ENCODE data around the gene DNM3.

DNA sequence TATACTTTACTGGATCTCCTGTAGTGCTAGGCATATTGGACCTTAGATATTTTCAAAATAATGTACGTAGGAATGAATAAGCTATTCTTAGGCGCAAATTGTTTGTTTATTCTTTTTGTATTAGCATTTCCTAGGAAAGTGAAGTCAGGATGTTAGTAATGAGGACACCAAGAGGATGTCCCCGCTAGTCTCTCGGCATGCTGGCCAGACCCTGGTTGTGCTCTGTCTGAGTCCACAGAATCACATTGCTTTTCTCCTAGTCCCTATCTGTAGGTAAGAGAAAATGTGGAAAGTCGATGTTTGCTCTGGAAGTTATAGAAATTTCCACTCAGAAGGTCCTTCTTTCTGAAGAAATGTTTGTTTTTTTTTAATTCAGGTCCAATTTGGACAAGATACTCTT is 31.1 kb downstream of the DNM3 start:
- TF ChIP-seq TCF12 (IDR thresholded peaks at IDR 0.05; ENCODE audit: low read depth) (no peak), TAF1 (IDR thresholded peaks at IDR 0.05; ENCODE audit: low read depth) (no peak), CEBPB (IDR thresholded peaks at IDR 0.05) (no peak), CREB1 (IDR thresholded peaks at IDR 0.05; ENCODE audit: low read depth) (no peak), TEAD4 (IDR thresholded peaks at IDR 0.05) (no peak)
- TF ChIP-seq, protein P1, sequence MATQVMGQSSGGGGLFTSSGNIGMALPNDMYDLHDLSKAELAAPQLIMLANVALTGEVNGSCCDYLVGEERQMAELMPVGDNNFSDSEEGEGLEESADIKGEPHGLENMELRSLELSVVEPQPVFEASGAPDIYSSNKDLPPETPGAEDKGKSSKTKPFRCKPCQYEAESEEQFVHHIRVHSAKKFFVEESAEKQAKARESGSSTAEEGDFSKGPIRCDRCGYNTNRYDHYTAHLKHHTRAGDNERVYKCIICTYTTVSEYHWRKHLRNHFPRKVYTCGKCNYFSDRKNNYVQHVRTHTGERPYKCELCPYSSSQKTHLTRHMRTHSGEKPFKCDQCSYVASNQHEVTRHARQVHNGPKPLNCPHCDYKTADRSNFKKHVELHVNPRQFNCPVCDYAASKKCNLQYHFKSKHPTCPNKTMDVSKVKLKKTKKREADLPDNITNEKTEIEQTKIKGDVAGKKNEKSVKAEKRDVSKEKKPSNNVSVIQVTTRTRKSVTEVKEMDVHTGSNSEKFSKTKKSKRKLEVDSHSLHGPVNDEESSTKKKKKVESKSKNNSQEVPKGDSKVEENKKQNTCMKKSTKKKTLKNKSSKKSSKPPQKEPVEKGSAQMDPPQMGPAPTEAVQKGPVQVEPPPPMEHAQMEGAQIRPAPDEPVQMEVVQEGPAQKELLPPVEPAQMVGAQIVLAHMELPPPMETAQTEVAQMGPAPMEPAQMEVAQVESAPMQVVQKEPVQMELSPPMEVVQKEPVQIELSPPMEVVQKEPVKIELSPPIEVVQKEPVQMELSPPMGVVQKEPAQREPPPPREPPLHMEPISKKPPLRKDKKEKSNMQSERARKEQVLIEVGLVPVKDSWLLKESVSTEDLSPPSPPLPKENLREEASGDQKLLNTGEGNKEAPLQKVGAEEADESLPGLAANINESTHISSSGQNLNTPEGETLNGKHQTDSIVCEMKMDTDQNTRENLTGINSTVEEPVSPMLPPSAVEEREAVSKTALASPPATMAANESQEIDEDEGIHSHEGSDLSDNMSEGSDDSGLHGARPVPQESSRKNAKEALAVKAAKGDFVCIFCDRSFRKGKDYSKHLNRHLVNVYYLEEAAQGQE (IDR thresholded peaks at IDR 0.05; ENCODE audit: low read depth): no peak
